HG03060 (cell line): Measurements from ENCODE around the gene NT5DC2.

ENCODE experiments used
- ATAC-seq: cut with Tn5 transposase; IDR thresholded peaks from one replicate; pipeline ENCODE4 v1.9.1; 2021; ENCODE audit warnings: low read depth, moderate number of reproducible peaks; ENCODE audit not compliant: unreplicated experiment

NT5DC2 gene

DNA sequence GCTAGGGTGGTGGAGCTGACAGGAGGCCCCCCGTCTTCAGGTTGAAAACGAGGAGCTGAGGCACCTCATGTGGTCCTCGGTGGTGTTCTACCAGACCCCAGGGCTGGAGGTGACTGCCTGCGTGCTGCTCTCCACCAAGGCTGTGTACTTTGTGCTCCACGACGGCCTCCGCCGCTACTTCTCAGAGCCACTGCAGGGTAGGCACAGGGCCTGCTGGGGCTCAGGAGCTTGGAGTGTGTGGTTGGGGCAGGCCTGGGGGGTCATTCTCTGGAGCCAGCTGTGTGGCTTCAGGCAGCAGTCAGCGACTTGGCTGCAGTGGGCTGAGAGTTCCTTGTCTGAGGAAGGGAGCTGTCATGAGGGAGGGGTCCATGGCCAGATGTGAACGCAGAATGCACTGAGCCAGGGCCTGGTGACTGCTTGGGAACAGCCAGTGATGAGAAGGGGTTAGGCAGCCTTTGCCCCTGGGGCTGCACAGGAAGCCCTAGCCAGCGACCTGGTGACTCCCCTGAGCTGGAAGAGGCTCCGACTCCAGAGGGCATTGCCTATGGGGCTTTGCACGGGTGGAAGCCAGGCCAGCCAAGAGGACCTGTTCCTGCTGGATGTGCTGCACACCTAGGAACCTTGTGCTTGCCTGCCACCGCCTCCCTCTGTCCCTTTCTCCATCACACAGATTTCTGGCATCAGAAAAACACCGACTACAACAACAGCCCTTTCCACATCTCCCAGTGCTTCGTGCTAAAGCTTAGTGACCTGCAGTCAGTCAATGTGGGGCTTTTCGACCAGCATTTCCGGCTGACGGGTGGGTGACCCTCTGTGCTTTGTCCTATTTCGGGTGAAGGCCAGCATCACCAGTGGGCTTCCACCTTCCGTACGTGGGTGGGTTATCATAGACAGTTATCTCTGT is 43.4 kb downstream of the NT5DC2 start:
- no peak for ATAC-seq

DNA sequence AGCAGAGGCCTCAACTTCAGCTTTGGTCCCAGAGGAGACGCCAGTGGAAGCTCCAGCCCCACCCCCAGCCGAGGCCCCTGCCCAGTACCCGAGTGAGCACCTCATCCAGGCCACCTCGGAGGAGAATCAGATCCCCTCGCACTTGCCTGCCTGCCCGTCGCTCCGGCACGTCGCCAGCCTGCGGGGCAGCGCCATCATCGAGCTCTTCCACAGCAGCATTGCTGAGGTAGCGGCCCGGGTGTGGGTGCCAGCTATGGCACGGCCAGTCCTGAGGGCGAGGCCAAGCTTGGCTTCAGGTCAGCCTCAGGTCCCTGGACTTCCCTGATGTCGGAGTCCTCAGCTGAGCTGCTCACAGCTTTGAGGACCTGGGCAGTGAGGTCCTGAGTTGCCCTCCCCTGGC is 44.2 kb downstream of the NT5DC2 start:
- no peak for ATAC-seq

DNA sequence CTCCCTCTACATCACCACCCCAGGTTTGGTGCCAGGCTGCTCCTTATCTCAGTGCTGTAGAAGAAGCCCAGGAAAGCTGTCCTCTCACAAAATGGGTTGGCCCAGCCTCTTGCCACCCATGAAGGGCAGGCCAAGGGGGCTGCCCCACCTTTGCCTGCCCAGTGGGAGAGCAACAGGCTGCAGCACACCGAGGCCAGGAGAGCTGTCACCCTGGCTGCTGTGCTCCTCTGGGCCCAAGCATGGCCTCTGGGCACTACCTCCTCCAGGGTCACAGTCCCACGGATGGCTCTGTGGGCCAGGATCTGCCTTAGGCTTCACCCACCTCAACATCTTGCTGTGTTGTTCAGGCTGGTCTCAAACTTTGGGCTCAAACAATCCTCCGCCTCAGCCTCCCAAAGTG is 44.9 kb downstream of the NT5DC2 start:
- ATAC-seq, result no peak

DNA sequence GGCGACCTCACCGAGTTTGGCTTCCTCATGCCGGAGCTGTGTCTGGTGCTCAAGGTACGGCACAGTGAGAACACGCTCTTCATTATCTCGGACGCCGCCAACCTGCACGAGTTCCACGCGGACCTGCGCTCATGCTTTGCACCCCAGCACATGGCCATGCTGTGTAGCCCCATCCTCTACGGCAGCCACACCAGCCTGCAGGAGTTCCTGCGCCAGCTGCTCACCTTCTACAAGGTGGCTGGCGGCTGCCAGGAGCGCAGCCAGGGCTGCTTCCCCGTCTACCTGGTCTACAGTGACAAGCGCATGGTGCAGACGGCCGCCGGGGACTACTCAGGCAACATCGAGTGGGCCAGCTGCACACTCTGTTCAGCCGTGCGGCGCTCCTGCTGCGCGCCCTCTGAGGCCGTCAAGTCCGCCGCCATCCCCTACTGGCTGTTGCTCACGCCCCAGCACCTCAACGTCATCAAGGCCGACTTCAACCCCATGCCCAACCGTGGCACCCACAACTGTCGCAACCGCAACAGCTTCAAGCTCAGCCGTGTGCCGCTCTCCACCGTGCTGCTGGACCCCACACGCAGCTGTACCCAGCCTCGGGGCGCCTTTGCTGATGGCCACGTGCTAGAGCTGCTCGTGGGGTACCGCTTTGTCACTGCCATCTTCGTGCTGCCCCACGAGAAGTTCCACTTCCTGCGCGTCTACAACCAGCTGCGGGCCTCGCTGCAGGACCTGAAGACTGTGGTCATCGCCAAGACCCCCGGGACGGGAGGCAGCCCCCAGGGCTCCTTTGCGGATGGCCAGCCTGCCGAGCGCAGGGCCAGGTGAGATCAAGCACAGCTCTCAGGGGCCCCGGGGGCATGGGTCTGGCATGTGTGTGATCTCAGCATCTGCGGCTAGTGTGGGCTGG is 45.6 kb downstream of the NT5DC2 start:
- no peak for ATAC-seq

DNA sequence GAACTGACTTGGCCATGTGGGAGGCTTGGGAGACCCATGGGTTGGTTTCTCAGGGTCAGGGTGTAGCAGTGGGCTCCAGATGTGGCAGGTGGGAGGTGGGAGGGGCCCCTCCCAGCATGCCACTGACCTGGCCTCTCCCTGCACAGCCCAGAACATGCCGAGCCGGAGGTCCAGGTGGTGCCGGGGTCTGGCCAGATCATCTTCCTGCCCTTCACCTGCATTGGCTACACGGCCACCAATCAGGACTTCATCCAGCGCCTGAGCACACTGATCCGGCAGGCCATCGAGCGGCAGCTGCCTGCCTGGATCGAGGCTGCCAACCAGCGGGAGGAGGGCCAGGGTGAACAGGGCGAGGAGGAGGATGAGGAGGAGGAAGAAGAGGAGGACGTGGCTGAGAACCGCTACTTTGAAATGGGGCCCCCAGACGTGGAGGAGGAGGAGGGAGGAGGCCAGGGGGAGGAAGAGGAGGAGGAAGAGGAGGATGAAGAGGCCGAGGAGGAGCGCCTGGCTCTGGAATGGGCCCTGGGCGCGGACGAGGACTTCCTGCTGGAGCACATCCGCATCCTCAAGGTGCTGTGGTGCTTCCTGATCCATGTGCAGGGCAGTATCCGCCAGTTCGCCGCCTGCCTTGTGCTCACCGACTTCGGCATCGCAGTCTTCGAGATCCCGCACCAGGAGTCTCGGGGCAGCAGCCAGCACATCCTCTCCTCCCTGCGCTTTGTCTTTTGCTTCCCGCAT is 46.4 kb downstream of the NT5DC2 start:
- ATAC-seq, result no peak

DNA sequence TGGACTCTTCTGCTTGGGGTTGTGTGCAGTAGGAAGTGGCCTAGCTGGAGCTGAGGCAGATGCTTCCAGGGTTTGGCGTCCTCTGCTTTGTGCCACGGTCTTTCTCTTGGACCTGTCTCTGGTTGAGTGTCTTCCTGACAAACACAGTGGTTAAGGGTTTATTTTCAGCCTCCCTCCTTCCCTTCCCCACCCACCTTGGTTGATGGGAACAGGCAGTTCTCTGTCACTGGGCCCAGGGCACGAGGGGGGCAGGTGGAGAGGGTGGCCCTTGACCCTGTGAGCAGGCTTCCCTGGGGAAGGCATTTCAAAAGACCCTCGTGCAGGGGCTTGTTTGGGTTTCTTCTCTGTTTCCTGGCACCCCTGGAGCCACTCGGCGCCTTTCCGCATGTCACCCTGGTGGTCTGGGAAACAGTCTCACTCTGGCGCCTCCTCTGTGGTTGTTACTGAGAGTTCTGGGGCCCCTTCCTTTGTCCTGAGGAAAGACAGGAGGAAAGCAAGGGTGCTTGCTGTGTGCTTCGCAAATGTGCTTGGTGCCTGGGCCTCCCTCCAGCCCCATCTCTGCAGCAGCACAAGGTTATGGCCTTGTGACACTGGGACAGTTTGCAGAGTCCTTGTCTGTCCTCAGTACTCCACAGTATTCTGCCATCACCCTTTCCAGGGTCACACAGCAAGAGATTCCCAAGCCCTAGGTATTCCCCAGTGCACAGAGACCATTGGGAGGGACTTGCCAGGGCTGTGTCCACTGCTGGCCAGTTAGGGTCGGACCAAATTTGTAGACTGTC is 48.8 kb downstream of the NT5DC2 start:
- no peak for ATAC-seq

DNA sequence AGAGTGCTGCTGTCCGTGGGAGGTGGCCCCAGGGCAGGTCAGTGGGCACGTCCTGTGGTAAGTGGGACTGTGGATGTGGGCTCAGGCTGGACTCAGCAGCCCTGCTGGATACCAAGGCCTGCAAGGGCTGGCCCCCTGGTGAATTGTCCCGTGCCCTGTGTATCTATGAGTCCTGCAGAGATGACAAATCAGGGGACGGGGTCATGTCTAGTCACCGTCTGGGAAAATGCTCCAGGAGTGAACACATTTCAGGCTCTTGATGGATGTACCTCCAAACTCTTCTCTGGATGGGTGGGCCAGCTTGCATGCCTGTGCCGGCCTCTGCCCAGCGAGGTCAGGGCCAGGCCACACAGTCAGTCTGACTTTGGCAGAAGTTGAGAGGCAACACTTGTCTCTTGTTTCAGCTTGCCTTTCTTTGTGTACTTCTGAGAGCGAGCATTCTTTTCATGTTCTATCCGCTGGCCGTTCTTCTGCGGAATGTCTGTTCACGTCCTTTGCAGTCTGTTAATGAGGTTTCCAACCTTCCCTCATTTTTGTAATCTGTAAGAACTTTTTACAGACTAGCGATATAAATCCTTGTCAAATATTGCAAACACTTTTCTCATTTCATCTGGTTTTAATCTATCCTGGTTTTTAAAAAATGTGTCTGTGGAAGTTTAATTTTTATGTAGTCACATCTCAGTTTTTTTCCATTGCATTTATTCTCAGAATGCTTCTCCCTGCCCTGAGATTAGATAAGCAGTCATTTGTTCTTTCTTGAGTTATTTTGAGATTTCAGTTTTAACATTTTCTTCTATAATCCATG is 49.9 kb downstream of the NT5DC2 start:
- ATAC-seq, result no peak

DNA sequence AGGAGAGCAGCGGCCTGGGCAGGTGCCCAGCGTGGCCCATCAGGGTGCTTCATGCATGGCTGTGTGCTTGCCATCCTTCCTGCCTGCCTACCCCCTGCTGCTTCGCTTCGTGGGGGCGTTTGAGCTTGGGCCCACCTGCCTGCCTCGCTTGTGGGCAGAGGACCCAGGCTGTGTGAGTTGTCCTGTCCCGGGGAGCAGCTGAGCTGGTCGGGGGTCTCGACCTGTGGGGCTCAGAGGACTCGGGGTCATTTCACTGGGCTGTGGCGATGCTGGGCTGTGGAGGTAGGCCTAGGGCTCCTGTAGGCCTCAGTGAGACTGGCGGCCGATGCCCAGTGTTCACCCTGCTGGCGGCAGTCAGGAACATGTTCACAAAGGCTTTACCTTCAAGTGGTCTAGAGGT is 50.6 kb downstream of the NT5DC2 start:
- ATAC-seq, result no peak

DNA sequence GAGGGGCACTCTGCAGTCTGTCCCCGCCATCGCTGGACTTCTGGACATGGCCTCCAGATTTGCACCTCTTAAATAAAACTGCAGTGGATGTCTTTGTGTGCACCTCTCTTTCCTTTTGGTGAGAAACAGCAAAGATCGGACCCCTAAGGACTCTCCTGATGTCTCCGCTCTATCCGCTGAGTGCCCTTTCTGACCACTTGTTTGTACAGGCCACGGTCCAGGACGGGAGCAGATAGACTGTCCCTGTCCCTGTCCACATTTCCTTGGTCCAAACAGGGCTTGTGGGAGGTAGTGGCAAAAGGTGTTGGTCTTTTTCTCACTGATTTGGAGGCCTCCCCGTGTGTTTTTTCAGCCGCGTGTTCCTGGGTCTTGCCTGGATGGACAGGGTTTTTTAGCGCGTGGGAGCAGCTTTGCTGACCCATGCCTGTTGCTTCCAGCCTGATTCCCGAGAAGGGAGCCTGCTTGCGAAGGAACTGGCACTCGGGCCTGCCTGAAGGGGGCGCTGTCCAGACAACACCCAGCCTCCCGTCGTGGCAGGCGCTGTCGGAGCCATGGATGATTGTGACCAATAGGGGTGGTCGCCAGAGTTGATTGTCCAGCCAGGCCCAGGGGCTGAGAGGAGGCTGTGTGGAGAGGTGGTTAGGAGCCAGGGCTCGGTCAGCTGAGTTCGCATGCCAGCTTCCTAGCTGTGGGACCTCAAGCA is 51.7 kb downstream of the NT5DC2 start:
- ATAC-seq, result no peak

DNA sequence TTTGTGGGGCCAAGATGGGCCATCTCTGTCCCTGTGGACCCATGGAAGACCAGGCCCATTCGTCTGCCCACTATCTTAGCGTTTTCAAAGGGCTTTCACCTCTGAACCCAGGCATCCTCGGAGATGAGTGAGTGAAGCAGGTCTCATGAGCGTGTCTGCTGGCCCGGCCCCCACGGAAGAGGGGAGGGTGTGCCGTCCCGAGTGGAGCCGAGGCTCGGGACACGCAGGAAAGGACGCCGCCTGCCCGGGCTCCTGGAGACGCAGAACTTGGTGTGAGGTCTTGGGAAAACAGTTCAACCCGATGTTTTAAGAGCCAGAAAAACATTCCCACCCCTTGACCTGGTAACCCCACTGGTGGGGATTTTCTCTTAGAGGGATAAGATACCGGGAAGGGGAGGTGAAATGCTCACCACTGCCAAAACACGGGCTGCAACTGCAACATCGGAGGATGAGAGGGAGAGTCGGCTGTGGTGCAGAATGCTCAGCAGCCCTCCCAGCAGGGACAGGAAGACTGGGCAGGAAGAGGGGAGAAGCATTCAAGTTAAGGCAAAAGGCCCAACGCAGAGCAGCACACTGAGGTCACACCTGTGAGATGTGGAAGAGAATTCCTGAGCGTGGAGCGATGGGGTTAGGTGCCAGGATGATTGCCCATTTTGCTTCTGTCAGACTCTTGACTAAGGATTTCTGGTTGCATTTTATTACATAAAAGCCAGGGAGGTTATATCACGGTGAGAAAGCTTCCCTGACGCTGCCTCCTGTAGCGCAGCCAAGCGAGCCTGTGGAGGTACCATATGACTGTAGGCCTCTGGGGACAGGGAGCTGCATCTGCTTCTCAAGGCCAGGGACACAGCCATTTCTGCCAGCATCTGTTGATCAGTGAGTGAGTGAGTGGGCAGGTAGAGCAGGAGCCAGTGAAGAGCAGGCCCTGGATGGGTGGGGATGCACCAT is 52.6 kb downstream of the NT5DC2 start:
- no peak for ATAC-seq

DNA sequence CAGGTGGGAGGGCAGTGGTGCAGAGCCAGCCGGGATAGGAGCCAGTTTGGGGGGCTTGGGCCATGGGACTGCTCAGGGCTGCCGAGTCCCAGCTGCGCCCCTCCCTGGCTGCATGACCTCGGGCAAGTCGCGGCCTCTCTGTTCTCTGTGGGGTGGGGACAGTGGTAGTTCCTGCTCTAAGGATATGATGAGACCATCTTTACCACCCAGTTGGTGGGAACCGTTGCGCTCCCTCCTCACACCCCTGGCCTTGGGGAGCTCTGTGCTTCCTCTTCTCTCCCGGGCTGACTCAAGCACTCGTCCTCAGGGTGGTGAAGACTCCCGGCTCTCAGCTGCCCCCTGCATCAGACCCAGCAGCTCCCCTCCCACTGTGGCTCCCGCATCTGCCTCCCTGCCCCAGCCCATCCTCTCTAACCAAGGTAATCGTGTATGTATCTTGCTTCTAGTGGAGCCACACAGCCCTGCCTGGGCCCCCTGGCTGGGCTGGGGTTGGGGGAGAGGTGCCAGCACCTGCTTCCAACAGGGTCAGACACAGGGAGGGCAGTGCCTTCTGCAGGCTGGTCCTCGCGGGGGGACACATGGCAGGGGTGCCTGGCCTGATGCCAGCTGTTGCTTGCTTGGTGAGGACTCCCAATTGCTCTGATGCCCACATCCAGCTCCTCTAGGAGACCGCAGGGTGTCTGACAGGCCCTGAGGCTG is 53.6 kb downstream of the NT5DC2 start:
- ATAC-seq, result no peak

DNA sequence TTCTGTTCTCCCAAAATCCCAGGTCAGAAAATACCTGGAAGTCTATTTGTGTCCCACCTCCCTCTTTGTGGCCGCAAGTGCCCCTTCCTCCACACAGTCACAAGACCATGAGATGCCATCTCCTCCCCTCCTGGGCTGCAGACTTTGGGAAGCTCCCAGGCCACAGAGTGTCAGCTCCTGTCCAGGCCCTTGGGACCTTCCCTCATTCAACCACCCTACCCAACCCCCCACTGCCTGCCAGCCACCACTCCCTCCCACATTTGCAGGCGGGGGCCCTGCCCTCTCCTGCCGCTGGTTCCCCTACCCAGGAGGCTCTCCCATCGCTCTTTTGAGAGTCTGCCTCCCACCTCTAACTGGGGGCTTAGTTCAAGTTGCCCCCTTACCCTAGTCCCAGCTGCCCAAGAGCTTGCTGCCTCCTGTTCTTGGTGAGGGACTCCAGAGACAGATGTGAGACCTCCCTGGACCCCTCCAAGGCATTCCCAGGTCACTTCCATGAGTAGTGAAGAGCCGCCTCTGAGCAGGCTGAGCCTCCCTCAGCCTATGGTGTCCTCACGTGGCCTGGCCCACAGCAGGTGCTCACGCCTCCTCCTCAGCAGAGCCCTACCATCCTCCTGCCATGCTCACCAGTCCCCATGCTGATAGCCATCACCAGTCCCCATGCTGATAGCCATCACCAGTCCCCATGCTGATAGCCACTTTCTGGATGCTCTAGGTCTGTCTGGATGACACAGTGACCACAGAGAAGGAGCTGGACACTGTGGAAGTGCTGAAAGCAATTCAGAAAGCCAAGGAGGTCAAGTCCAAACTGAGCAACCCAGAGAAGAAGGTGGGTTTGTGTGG is 54.4 kb downstream of the NT5DC2 start:
- ATAC-seq, result no peak

DNA sequence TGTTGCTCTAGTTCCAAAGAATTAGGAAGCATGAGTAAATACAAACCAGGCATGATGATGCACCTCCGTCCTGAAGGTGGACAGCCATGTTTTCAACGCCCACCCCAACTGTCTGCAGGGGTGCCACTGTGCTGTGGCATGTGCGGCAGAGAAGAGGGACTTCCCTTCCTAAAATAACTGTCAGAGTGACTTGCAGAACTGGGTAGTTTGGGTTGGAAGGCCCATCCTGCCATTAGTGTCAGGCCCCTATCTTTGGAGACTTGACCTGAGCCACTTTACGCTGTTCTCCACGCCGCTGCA is 55.9 kb downstream of the NT5DC2 start:
- no peak for ATAC-seq

DNA sequence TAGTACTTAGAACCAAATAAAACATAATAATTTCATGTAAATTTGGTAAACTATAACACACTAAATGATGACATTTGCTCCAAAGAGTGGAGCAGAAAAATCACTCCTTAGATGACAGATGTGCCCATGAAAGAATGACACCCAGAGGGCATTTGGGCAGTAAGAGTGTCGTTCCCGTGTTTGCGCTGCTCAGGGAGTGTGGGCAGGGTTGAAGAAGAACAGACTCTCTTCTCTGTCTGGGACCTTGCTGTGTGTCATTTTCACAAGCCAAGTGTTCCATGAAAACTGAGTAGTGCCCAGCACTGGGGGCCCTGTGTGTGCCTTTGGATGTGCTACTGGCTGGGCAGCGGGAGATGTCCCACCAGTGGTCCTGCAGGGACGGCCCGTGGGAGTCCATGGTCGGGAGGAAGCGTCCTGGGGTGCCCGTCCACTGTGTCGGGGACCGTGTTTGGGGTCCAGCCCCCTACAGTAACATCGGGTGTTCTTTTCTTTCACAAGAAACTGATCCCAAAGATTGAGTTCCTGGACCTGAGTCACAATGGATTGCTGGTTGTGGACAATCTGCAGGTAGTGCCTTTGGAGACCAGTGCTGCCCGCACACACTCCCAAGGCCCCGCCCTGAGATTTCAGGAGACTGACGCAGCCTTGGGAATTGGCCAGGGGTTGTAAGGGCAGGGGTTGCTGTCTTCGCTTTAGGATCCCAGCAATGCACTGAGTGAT is 56.4 kb downstream of the NT5DC2 start:
- ATAC-seq, result no peak
